WTC11 (cell line): Measurements from ENCODE around the gene TPRKB. TPM values are rescaled to one million over a fixed set of nuclear protein-coding genes. Genes with fewer than 3 reads are reported as not detected.

ENCODE experiments used
- ATAC-seq: fragments of 200-7000 bp; cut with Tn5 transposase; 2 replicates; pipeline ENCODE4 v1.10.0; 2021; ENCODE audit warnings: mild to moderate bottlenecking, moderate library complexity
- CTCF ChIA-PET: fragments of 300-600 bp; sonication (Branson Sonifier 250); formaldehyde crosslinking; loops from one replicate; lab custom pipeline; 2021; ENCODE audit warnings: antibody characterized with exemption; lab: Charles Lee
- POLR2A ChIA-PET: fragments of 350-600 bp; sonication (Branson Sonifier 250); formaldehyde crosslinking; loops from one replicate; lab custom pipeline; 2021; ENCODE audit warnings: antibody characterized with exemption; lab: Charles Lee
- DNase-seq: peaks from one replicate; pipeline ENCODE4 v3.0.0; 2021; ENCODE audit warnings: low spot score
- H3K27ac Mint-ChIP-seq: 2 replicates; pipeline ENCODE4 v1.8.0; 2021; ENCODE audit warnings: mixed read lengths
- H3K27me3 Mint-ChIP-seq: 2 replicates; pipeline ENCODE4 v1.8.0; 2021; ENCODE audit warnings: low read depth, mild to moderate bottlenecking, moderate library complexity, mixed read lengths
- H3K36me3 Mint-ChIP-seq: 2 replicates; pipeline ENCODE4 v1.8.0; 2021; ENCODE audit warnings: mixed read lengths
- H3K4me1 Mint-ChIP-seq: 2 replicates; pipeline ENCODE4 v1.8.0; 2022; ENCODE audit warnings: mixed read lengths
- H3K4me3 Mint-ChIP-seq: 2 replicates; pipeline ENCODE4 v1.8.0; 2021; ENCODE audit warnings: mild to moderate bottlenecking, moderate library complexity, mixed read lengths
- H3K9me3 Mint-ChIP-seq: 2 replicates; pipeline ENCODE4 v1.8.0; 2021; ENCODE audit warnings: mixed read lengths
- ATF6 ChIP-seq: sonication (generic); formaldehyde crosslinking; IDR thresholded peaks from 2 replicates; pipeline ENCODE4 v1.8.1; 2023; ENCODE audit warnings: mild to moderate bottlenecking, missing genetic modification reagents
- CBFB ChIP-seq: sonication (generic); formaldehyde crosslinking; IDR thresholded peaks from 2 replicates; pipeline ENCODE4 v1.8.1; 2022; ENCODE audit warnings: mild to moderate bottlenecking, low read depth, missing genetic modification reagents
- CTCF ChIP-seq: fragments of 200-600 bp; IDR thresholded peaks from 2 replicates; pipeline ENCODE4 v1.8.0; 2022; ENCODE audit warnings: antibody characterized with exemption
- E2F1 ChIP-seq: sonication (generic); formaldehyde crosslinking; IDR thresholded peaks from 2 replicates; pipeline ENCODE4 v1.8.0; 2022; ENCODE audit warnings: mild to moderate bottlenecking, missing genetic modification reagents
- ESRRA ChIP-seq: sonication (generic); formaldehyde crosslinking; IDR thresholded peaks from 2 replicates; pipeline ENCODE4 v1.8.1; 2022; ENCODE audit warnings: mild to moderate bottlenecking, missing genetic modification reagents, borderline replicate concordance
- ETV6 ChIP-seq: sonication (generic); formaldehyde crosslinking; IDR thresholded peaks from 2 replicates; pipeline ENCODE4 v1.8.1; 2022; ENCODE audit warnings: mild to moderate bottlenecking, missing genetic modification reagents
- GTF2I ChIP-seq: fragments of 250-450 bp; sonication (Bioruptor Pico); conservative IDR thresholded peaks from 2 replicates; pipeline ENCODE4 v1.4.0; 2021; ENCODE audit warnings: mild to moderate bottlenecking
- HMGXB4 ChIP-seq: sonication (generic); formaldehyde crosslinking; IDR thresholded peaks from 2 replicates; pipeline ENCODE4 v1.8.1; 2023; ENCODE audit warnings: mild to moderate bottlenecking, moderate library complexity, missing genetic modification reagents
- IRF1 ChIP-seq: sonication (generic); formaldehyde crosslinking; IDR thresholded peaks from 2 replicates; pipeline ENCODE4 v1.8.0; 2023; ENCODE audit warnings: missing genetic modification reagents
- MYBL2 ChIP-seq: sonication (generic); formaldehyde crosslinking; IDR thresholded peaks from 2 replicates; pipeline ENCODE4 v1.8.1; 2023; ENCODE audit warnings: mild to moderate bottlenecking, moderate library complexity, missing genetic modification reagents
- NFE2L1 ChIP-seq: sonication (generic); formaldehyde crosslinking; IDR thresholded peaks from 2 replicates; pipeline ENCODE4 v1.8.1; 2023; ENCODE audit warnings: missing genetic modification reagents
- NR1H2 ChIP-seq: sonication (generic); formaldehyde crosslinking; IDR thresholded peaks from 2 replicates; pipeline ENCODE4 v1.9.0; 2021; ENCODE audit warnings: mild to moderate bottlenecking, moderate library complexity, missing genetic modification reagents
- SP1 ChIP-seq: sonication (generic); formaldehyde crosslinking; conservative IDR thresholded peaks from 2 replicates; pipeline ENCODE4 v1.8.1; 2022; ENCODE audit warnings: missing genetic modification reagents
- ZBTB43 ChIP-seq: sonication (generic); formaldehyde crosslinking; IDR thresholded peaks from 2 replicates; pipeline ENCODE4 v1.8.1; 2023; ENCODE audit warnings: mild to moderate bottlenecking, missing genetic modification reagents
- ZNF138 ChIP-seq: sonication (generic); formaldehyde crosslinking; conservative IDR thresholded peaks from 2 replicates; pipeline ENCODE4 v1.8.1; 2022; ENCODE audit warnings: mild to moderate bottlenecking, moderate library complexity, missing genetic modification reagents
- ZNF532 ChIP-seq: fragments of 250-450 bp; sonication (Bioruptor Pico); IDR thresholded peaks from 2 replicates; pipeline ENCODE4 v1.9.0; 2021; ENCODE audit warnings: mild to moderate bottlenecking, borderline replicate concordance
- total RNA-seq: library from RNA; stranded (reverse); gene quantifications from 3 replicates; pipeline ENCODE4 v1.2.3, GENCODE V29; 2021

TPRKB gene
- total RNA-seq, 1 experiment from 2014 or later, result 30.6 TPM

GRCh38 chr2:73708527-73708926, 28.6 kb downstream of the TPRKB start:
- ChIA-PET POLR2A (no interaction called here), CTCF (no interaction called here)
- Mint-ChIP-seq H3K27me3 (peaks cover 53% of the 10 kb centered on the region), H3K4me1 (no peaks in the 10 kb centered on the region), H3K9me3 (peaks cover 8% of the 10 kb centered on the region), H3K4me3 (no peak overlapping the region), H3K27ac (no peak overlapping the region), H3K36me3 (no peaks in the 10 kb centered on the region)
- DNase-seq (no peak), ATAC-seq (no peak)
- no peak for TF ChIP-seq ETV6 (CRISPR knock-in tag)
- TF ChIP-seq IRF1, result no peak
- no peak for TF ChIP-seq ATF6
- TF ChIP-seq SP1 (CRISPR knock-in tag), result no peak
- no peak for TF ChIP-seq GTF2I (CRISPR knock-in tag)

- ATAC-seq (no peak), DNase-seq (no peak)
- POLR2A ChIA-PET, result no interaction called here
- Mint-ChIP-seq H3K4me3 (no peak overlapping the region), H3K27ac (no peak overlapping the region), H3K9me3 (peaks cover 6% of the 10 kb centered on the region), H3K4me1 (no peaks in the 10 kb centered on the region), H3K36me3 (no peaks in the 10 kb centered on the region), H3K27me3 (peaks cover 58% of the 10 kb centered on the region)
- CTCF ChIA-PET, result no interaction called here
- TF ChIP-seq HMGXB4 (CRISPR knock-in tag), result no peak
Measured at GRCh38 chr2:73707636-73708035, 29.5 kb downstream of the TPRKB start.

- POLR2A ChIA-PET, result no interaction called here
- H3K4me3 Mint-ChIP-seq, result no peak overlapping the region
- no peak for TF ChIP-seq MYBL2 (CRISPR knock-in tag)
- TF ChIP-seq CBFB (CRISPR knock-in tag), result no peak
- TF ChIP-seq NFE2L1 (CRISPR knock-in tag), result no peak
- TF ChIP-seq IRF1, result no peak
- TF ChIP-seq NR1H2 (CRISPR knock-in tag), result no peak
- TF ChIP-seq ZBTB43, result no peak
- no peak for TF ChIP-seq E2F1 (CRISPR knock-in tag)
- TF ChIP-seq ETV6 (CRISPR knock-in tag), result no peak
- TF ChIP-seq ESRRA (CRISPR knock-in tag), result no peak
- no peak for TF ChIP-seq CTCF
- TF ChIP-seq ZNF138 (CRISPR knock-in tag), result no peak
- TF ChIP-seq ZNF532 (CRISPR knock-in tag), result no peak
Measured at GRCh38 chr2:73707058-73707457, 30.1 kb downstream of the TPRKB start.

More at GRCh38 chr2:73707058-73707457, 30.1 kb downstream of the TPRKB start:
- peaks cover 6% of the 10 kb centered on the region for H3K9me3 Mint-ChIP-seq
- H3K27ac Mint-ChIP-seq, result no peak overlapping the region
- CTCF ChIA-PET, result interaction anchor here (0.7 kb wide), 1 partner anchor 27 kb away, joined by 4 read pairs; no protein-coding TSS in a partner anchor
- no peaks in the 10 kb centered on the region for H3K36me3 Mint-ChIP-seq
- H3K4me1 Mint-ChIP-seq, result no peaks in the 10 kb centered on the region
- peaks cover 58% of the 10 kb centered on the region for H3K27me3 Mint-ChIP-seq
- no peak for DNase-seq
- no peak for ATAC-seq
